HG02759 (cell line): ENCODE results near the gene CDK14.

ENCODE experiments used
- ATAC-seq: cut with Tn5 transposase; IDR thresholded peaks from one replicate; pipeline ENCODE4 v1.9.1; 2021; ENCODE audit warnings: mild to moderate bottlenecking, moderate library complexity; ENCODE audit not compliant: unreplicated experiment

The CDK14 gene

GRCh38 chr7:91128683-91129348 is 532.7 kb downstream of the CDK14 start:
- ATAC-seq: no peak

- ATAC-seq: no peak
These were observed 539.2 kb downstream of the CDK14 start for GRCh38 chr7:91135300-91135699.

- ATAC-seq: no peak
These were observed 539.7 kb downstream of the CDK14 start for GRCh38 chr7:91135703-91136430.

GRCh38 chr7:91137153-91137787 is 541.1 kb downstream of the CDK14 start:
- ATAC-seq: peak; percentile 60

- peak; percentile 10 for ATAC-seq
These were observed 541.8 kb downstream of the CDK14 start for GRCh38 chr7:91137788-91138368.

- ATAC-seq: no peak
These were observed 544.2 kb downstream of the CDK14 start for GRCh38 chr7:91140286-91140685.

- ATAC-seq: no peak
These were observed 544.9 kb downstream of the CDK14 start for GRCh38 chr7:91140982-91141381.

GRCh38 chr7:91142743-91143142 is 546.6 kb downstream of the CDK14 start:
- no peak for ATAC-seq

GRCh38 chr7:91149341-91150246 is 553.5 kb downstream of the CDK14 start:
- ATAC-seq: no peak

GRCh38 chr7:91151916-91152315 is 555.8 kb downstream of the CDK14 start:
- ATAC-seq: no peak

- no peak for ATAC-seq
These were observed 560.4 kb downstream of the CDK14 start for GRCh38 chr7:91156316-91157185.

GRCh38 chr7:91157579-91158320 is 561.6 kb downstream of the CDK14 start:
- no peak for ATAC-seq

- no peak for ATAC-seq
These were observed 566.3 kb downstream of the CDK14 start for GRCh38 chr7:91162436-91162835.

GRCh38 chr7:91164506-91164905 is 568.4 kb downstream of the CDK14 start:
- no peak for ATAC-seq

GRCh38 chr7:91165006-91165845 is 569.1 kb downstream of the CDK14 start:
- peak; percentile 89 for ATAC-seq

GRCh38 chr7:91165846-91166230 is 569.7 kb downstream of the CDK14 start:
- peak; percentile 44 for ATAC-seq

GRCh38 chr7:91168871-91169829 is 573.0 kb downstream of the CDK14 start:
- ATAC-seq: no peak
